ENCODE results near the gene SFMBT2.

DNA sequence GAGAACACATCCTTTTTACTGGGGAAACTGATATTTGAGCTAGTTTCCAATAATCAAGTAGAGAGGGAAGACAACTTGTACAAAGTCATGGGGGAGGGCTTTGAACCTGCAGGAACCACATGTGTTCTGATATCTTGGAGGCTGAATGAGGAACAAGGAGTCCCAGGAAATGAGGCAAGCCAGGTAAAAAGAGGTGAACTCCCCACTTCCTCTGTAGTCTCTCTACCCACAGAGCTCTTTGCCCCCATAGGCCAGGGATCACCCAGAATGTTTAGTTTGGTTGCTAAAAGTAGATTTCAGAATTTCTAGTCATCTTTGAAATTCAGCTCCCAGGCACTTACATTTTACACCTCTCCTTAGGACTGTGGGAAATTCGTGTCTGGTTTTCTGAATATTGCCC, 276.4 kb downstream of the SFMBT2 start:
- TF ChIP-seq, protein P1, sequence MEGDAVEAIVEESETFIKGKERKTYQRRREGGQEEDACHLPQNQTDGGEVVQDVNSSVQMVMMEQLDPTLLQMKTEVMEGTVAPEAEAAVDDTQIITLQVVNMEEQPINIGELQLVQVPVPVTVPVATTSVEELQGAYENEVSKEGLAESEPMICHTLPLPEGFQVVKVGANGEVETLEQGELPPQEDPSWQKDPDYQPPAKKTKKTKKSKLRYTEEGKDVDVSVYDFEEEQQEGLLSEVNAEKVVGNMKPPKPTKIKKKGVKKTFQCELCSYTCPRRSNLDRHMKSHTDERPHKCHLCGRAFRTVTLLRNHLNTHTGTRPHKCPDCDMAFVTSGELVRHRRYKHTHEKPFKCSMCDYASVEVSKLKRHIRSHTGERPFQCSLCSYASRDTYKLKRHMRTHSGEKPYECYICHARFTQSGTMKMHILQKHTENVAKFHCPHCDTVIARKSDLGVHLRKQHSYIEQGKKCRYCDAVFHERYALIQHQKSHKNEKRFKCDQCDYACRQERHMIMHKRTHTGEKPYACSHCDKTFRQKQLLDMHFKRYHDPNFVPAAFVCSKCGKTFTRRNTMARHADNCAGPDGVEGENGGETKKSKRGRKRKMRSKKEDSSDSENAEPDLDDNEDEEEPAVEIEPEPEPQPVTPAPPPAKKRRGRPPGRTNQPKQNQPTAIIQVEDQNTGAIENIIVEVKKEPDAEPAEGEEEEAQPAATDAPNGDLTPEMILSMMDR (IDR thresholded peaks at IDR 0.05; ENCODE audit: low read depth, low read length), result no peak
- no peak for TF ChIP-seq EZH2phosphoT487 (IDR thresholded peaks at IDR 0.05; ENCODE audit: low read depth)
